ENCODE measurements around the gene BTF3L4.

DNA sequence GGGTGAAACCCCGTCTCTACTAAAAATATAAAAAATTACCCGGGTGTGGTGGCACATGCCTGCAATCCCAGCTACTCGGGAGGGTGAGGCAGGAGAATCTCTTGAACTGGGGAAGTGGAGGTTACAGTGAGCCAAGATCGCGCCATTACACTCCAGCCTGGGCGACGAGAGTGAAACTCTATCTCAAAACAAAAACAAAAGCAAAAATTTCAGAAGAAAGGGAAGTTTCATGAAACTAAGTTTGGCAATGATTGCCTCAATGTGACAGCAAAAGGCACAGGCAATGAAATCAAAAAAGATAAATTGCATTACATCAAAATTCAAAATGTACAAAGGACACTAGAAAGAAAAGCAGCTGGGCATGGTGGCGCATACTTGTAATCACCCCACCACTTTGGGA, 40.1 kb downstream of the BTF3L4 start:
- TF ChIP-seq EZH2 (IDR thresholded peaks at IDR 0.05; ENCODE audit: insufficient read depth, poor library complexity, severe bottlenecking) = no peak
- TF ChIP-seq EZH2phosphoT487 (IDR thresholded peaks at IDR 0.05; ENCODE audit: insufficient read depth, low read depth) = no peak
